GM10266 (cell line): Measurements from ENCODE around the gene NXF3.
"Not testable (repeated sequence)": the region's sequence is repeated elsewhere in the genome, so short reads cannot be mapped to it uniquely, and the experiment has no call there.

ENCODE experiments used
- DNase-seq: peaks from one replicate; pipeline ENCODE4 v3.0.0; 2012; ENCODE audit errors: extremely low spot score
- CTCF ChIP-seq: IDR thresholded peaks from 2 replicates; pipeline ENCODE4 v1.5.1; 2012; ENCODE audit warnings: mild to moderate bottlenecking, low read depth; ENCODE audit not compliant: control insufficient read depth, insufficient read depth; ENCODE audit errors: missing control alignments

Gene NXF3

GRCh38 chrX:103063918-103064434, 29.0 kb downstream of the NXF3 start, which contains the start of gene BEX1:
Gene BEX1 (minus strand): TSS chrX:103064171. CDS start chrX:103063274, 897 bp downstream.
- no peak for DNase-seq
- TF ChIP-seq CTCF, result no peak

GRCh38 chrX:103063191-103063845, 29.6 kb downstream of the NXF3 start:
- TF ChIP-seq CTCF, result no peak
- no peak for DNase-seq

GRCh38 chrX:103061486-103061885, 31.5 kb downstream of the NXF3 start:
- TF ChIP-seq CTCF, result no peak
- no peak for DNase-seq

GRCh38 chrX:103056902-103057301, 36.0 kb downstream of the NXF3 start:
- no peak for DNase-seq
- no peak for TF ChIP-seq CTCF

DNA sequence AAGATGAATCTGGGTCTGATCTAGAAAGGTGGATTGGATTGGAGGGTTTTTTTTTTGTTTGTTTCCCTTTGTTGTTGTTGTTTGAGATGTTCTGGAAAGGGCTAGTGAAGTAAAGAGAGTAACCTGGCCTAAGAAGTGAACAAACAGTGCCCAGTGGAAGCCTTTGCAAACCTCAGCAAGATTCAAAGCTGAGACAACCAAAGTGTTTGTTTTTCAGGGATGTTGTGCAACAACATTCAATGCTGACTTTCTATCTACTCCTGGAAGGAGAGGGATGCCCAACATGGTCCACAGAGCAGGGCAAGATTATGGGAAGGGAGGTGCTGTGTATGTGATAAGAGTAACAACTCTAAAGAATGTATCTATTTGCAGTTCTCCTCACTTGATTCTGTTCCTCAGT, 40.3 kb downstream of the NXF3 start:
- TF ChIP-seq CTCF, result no peak
- DNase-seq, result no peak

- TF ChIP-seq CTCF, result no peak
- DNase-seq, result no peak
Measured at GRCh38 chrX:103051260-103051789, 41.6 kb downstream of the NXF3 start.

DNA sequence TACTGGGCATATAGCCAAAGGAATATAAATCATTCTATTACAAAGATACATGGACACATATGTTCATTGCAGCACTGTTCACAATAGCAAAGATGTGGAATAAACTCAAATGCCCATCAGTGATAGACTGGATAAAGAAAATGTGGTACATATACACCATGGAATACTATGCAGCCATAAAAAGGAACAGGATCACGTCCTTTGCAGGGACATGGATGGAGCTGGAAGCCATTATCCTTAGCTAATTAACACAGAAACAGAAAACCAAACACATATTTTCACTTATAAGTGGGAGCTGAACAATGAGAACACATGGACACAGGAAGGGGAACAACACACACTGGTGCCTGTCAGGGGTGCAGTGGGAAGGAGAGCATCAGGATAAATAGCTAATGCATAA, 59.6 kb downstream of the NXF3 start:
- DNase-seq, result not testable (repeated sequence)
